HG03135 (cell line): ENCODE data around the gene RCAN3.

Experiments
- ATAC-seq: cut with Tn5 transposase; IDR thresholded peaks from one replicate; pipeline ENCODE4 v1.9.1; 2021; ENCODE audit warnings: mild to moderate bottlenecking, moderate library complexity; ENCODE audit not compliant: unreplicated experiment

The RCAN3 gene

GRCh38 chr1:24572301-24572700 is 69.7 kb downstream of the RCAN3 start:
- no peak for ATAC-seq

- ATAC-seq, result no peak
Observed at GRCh38 chr1:24575905-24576587, 73.4 kb downstream of the RCAN3 start.

GRCh38 chr1:24578846-24579245 is 76.2 kb downstream of the RCAN3 start:
- ATAC-seq, result no peak

- ATAC-seq, result no peak
Observed at GRCh38 chr1:24580756-24581155, 78.1 kb downstream of the RCAN3 start.

- ATAC-seq, result no peak
Observed at GRCh38 chr1:24584171-24584647, 81.6 kb downstream of the RCAN3 start.

- ATAC-seq, result no peak
Observed at GRCh38 chr1:24586119-24586518, 83.5 kb downstream of the RCAN3 start.

GRCh38 chr1:24586970-24587820 is 84.6 kb downstream of the RCAN3 start:
- no peak for ATAC-seq

GRCh38 chr1:24588573-24588972 is 85.9 kb downstream of the RCAN3 start:
- no peak for ATAC-seq

GRCh38 chr1:24589200-24589599 is 86.6 kb downstream of the RCAN3 start:
- ATAC-seq, result no peak
